Measurements from ENCODE around the gene EEPD1.

GRCh38 chr7:36343548-36343947 is 190.5 kb downstream of the EEPD1 start:
- TF ChIP-seq CTCF (IDR thresholded peaks at IDR 0.05; ENCODE audit: borderline replicate concordance, extremely low read depth, low read length, poor library complexity, severe bottlenecking) (no peak), EZH2 (IDR thresholded peaks at IDR 0.05; ENCODE audit: borderline replicate concordance, low read depth, low read length, severe bottlenecking) (no peak)

Measured in DND-41 (cell line).